Left forelimb (tissue), 1 donor: Measurements from ENCODE around the gene PTPN23.

Experiments
- DNase-seq: peaks from one replicate; pipeline ENCODE4 v3.0.0-alpha.2; 2018; ENCODE audit warnings: low spot score

PTPN23 gene

DNA sequence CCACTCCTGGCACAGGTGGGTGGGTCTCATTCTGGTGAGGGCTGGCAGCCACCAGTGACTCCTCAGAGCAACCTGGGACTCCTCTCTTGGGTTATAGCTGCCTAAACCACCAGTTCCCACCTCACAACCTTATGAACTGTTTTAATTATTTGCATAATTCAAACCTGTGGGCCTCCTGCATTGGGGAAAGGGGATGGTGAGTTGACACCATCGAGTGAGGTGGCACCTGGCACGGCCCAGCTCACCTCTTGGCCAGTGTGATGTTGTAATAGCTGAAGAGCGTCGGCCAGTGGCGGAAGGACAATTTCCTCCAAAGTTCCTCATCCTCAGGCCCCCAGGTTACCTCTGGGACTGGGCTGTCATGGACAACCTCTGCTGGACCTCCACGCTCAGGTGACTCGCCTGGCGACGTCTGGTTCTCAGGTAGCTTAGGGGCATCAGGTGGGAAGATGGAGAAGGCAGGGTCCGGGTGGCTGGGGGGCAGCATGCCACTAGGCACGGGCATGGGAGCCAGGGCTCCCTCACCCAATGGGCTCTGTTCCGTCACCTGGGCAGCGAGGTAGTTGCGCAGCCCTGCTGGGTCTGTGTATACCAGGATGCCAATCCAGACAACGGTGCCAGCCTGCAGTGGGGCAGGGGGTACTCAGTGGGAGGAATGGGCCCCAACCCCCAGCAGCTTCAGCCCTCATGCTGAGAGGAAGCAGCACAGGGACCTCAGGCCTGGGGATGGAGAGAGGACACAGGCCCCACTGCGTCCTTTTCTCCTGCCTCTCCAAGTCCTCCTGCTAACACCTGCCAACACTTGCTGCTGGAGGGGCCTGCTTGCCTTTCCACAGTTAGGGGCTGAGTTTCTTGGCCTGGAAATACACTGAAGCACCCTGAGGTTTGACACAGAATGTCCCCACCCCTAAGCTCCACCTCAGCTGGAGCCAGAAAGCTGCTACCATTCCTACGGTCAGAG is 38.5 kb downstream of the PTPN23 start:
- no peak for DNase-seq

DNA sequence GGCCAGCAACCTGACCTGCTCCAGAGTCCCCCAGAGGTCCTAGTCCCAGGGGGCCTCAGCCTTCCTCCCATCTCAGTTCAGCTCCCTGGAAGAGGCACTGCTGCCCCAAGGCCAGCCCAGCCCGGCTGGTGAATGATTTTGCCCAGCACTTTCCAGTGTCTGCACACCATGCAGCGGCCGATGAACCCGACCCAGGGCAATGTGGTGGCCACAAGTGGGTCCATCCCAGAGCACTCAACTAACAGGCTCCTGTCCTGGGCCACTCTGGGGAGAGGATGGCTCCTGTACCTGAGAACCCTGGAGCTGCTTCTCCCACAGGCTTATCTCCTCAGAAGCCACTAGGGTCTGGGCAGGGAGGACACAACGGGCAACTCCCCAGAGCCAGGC is 39.2 kb downstream of the PTPN23 start:
- no peak for DNase-seq

DNA sequence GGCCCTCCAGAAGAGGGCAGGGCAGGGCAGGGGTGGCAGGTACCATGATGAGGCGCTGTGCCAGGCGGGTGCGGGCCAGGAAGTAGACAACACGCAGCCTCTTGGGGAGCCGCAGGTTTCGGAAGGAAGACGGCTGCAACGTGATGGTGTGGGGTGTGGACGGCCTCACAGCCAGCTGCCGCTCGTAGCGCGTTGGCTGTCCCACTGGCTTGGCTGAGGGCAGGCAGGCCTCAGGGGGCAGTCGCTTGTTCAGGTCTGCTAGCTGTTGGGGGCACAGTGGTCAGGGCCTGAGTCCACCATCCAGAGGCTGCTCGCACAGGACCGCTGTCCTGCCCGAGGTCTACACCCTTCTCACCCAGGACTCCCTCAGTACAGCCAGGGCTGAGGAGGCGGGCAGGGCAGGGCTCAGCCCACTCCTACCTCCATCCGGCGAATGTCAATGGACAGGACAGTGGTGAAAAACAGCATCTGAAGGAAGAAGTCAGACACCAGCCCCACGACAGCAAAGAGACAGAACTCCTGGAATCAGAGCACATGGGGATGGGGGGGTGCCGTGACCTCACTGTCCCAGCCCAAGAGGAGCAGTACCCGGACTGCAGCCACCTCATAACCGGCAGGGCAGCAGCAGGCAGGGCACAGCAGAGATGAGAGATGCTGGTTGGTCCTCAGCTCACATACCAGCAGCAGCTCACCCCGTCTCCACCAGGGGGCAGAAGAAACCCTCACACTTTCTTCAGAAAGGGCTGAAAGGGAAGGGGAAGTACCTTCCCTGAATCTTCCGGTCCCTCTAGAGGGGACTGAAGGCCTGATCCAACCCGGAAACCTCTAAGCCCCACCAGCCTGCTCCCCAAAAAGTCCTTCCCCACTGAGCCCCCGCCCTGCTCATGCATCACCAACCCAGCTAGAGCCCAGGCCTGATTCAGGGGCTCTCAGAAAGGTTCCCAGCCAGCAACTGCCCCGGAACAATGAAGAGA is 40.0 kb downstream of the PTPN23 start:
- peak; percentile 85 for DNase-seq

DNA sequence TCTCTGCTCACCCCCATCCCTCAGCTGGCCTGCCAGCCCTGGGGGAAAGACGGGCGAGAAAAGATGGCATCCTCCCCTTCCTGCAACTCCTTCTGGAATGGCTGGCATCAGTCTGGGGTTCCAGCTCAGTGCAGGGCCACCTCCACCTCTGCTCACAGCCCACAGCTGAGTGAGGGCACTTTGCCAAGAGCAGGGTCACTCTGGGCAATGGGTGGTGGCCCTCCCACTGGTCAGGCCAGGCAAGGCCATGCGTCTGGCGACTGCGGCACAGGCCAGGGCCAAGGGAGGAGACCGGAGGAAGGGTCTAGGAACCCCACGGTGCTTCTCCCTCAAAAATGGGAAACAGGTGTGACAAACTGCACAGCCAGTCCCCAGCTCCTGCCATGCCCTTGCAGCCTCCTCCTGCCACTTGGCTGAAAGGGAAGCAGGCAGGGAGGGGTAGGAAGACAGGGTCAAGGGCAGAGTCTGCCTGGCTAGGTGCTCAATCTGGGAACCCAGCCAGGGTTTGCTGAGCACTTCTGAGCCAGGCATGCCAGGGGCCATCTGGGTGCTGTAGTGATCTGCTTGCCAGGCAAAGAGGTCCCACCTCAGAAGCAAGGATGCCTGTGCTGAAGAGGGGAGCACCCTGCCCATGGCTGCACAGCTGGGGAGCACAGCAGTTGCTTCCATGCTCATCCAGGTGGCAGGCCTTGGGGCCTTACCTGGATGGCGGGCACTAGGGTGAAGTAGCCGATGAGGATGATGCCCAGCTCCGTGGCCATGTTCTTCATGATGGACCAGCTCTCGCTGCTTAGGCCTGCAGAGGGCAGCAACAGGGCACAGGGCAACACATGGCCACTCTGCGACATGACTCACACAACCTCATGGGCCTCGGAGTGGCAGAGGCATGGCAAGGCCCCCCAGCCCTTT is 41.2 kb downstream of the PTPN23 start:
- DNase-seq = no peak

DNA sequence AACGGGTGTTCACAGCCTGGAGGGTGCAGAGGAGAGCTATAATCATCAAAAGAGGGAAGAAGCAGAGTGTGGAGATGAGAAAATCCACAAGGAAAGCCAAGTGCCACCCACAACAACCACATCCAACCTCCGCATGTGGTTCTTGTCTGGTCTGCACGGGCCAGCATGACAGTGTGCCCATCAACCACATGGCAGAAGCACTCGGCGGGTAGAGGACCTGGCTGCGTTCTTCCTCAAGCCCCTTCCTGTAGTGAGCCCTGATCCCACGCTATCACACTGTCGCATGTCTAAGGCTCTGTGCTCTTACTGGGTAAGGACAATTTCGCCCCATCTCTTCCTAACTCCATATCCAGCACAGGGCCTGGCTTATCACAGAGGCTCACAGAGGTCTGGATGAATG is 41.9 kb downstream of the PTPN23 start:
- DNase-seq = no peak

DNA sequence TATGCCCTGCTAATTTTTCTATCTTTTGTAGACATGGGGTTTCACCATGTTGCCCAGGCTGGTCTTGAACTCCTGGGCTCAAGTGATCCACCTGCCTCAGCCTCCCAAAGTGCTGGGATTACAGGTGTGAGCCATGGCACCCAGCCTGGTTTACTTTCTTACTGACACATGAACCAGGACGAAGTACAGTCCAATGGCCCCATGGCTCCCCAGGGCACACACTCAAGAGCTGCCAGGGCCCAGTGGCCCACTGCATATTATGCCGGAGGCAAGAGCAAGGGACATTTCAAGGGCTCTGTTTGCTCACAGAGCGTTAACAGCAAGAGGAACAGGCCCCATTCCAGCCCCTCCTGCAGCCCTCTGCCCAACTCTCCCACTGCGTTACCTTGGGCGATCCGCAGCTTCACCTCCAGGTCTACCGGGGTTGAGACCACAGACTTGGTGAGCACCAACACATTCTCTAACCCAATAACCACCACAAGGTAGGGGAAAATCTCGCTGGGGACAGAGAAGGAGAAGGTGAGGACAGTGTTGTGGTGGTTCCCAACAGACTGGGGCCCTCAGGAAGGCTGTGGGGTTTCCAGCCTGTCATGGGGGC is 42.8 kb downstream of the PTPN23 start:
- no peak for DNase-seq

DNA sequence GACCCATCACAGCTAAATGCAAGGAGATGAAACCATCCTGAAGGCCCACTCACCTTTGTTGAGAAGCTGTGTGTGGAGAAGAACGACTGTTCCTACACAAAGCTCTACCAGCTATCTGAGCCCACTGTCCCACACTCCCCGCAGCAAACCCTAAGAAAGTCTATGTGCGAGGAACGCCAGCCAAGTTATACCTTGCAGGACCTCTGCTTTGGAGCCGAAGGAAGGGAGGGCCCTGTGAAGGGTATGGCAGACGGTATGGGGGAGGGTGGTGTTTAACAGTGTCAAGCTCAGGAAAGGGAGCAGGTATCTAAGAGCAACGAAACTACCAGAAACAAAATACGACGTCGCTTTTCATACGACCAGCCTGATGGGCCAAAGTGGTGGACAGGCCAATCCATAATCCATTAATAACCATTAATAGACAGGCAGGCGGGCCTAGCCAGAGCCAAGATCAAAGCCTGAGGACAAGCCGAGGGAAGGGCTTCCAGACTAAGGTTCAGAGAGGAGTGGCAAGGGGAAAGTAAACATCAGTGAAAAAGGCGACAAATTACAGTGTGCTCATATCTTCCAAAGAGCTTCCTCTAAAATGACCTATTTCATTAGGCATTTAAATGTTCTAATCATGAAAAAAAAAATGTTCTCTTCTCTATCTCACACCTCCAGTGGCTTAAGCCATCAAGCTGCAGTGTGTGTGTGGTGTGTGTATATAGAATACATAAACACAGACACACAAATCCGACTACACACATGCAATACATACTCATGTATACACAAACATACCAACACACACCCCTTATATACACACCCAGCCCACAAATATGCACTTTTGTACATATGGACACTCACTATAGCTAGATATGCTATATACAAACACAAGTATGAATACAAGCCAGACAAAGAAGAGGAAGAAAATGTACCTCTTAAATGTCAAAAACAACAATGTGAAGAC is 43.9 kb downstream of the PTPN23 start:
- DNase-seq = no peak

DNA sequence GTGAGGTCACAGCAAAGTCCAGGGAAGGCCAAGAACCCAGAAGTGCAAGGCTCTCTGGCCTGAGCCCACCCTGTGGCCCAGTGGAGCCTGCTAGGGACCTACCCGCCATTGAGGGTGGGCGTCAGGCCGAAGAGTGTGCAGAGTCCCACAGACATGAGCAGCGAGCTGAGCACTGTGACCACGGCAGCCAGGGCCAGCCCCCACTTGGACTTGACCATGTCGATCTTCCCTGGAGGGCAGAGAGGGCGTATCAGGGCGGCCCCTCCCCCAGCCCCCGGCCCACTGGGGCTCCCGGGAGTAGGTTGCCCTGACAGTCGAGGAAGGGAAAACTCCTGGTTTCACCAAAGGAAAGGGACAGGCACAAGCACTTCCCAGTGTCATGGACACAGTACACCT is 44.6 kb downstream of the PTPN23 start:
- DNase-seq = no peak

DNA sequence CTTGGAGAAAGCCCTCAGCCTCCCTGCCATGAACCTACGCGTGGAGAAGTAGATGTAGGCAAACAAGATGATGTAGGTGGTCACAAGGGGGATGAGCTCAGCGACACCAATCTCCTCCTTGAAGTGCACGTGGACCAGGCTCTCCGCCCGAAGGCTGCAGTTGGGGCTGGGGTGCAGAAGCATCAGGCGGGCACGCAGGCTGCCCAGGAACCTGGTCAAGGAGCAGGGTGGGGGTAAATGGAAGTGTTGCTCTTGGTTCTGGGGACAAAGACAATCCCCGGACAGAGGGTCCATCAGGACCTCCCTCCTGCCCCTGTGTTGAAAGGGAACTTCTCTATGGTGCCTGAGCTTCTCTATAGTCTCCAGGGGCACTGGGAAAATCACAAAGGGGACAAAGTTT is 45.1 kb downstream of the PTPN23 start:
- no peak for DNase-seq

DNA sequence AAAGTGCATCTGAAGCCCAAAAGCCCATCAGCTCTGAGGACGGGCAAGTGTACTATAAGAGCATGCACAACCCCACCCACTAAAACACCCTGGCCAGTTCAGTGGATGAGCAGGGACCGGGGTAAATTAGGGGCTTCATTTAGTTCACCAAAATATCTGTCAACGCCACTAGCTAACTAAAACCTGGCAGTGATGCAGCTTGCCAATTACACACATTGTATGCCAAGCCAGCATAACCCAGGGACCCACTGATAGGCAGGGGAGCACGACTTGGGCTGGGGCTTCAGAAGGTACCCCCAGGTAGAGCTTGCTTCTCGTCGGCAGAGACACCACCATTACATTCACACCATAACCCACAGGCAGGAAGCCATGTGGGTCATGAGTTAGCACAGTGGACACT is 47.0 kb downstream of the PTPN23 start:
- no peak for DNase-seq

DNA sequence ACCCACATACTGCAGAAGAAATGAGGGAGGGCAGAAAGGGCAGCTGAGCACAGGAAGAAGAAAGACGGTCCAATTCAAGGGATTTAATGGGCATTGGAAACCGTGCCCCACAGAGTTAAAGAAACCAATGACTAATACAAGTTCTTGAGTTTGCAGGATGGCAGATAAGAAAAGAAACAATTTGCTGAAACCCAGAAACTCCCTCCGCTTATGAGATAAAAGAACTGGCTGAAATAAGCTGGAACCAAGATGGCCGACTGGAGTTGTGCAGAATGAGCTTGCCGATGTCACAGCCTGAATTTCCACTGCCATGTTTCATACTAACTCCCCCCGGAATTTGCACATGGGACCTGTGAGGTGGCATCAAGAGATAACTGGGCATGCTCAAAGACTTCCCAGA is 47.8 kb downstream of the PTPN23 start:
- no peak for DNase-seq

DNA sequence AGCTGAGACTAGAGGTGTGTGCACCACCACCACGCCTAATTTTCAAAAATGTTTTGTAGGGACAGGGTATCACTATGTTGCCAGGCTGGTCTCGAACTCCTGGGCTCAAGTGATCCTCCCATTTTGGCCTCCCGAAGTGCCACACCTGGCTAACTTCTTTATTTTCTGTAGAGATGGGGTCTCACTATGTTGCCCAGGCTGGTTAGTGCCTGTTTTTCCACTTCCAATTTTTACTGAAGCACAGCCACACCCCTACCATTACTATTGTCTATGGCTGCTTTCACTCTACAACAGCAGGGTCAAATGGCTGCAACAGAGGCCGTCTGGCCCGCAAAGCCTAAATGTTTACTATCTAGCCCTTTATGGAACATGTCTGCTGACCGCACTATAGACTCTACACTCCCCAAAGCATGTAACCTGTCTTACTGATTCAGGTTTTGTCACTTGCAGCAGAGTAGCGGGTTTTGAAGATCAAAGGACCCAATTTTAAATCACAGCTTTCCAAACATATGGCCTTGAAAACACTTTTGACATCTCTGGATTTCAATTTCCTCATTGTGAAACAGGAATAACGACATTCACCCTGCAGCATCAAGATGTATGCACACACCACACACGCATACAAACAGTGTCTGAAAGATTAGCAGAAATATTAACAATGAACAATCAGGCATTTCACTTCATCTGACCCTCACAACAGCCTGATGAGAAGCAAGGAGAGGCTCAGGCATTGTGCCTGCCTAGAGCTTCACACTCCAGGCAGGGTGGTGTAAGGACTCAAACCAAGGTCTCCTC is 48.9 kb downstream of the PTPN23 start:
- DNase-seq = no peak

DNA sequence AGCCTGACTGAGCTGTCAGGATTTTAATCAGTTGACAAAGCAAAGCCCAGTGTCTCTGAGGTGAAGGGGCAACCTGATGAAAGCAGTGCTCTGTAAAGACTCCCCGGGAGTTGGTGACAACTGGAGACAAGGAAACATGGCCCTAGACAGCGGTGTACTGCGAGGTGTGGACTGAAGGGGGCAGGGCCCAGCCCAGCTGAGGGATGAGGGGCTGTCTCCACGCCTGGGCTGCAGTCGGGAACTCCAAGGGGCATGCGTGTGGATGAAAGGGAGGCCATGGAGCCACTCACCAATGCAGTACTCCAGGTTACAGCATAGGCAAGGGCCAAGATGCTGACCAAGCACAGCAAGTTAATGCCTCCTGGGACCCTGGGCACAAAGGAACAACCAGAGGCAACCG is 49.8 kb downstream of the PTPN23 start:
- DNase-seq = peak; percentile 62

DNA sequence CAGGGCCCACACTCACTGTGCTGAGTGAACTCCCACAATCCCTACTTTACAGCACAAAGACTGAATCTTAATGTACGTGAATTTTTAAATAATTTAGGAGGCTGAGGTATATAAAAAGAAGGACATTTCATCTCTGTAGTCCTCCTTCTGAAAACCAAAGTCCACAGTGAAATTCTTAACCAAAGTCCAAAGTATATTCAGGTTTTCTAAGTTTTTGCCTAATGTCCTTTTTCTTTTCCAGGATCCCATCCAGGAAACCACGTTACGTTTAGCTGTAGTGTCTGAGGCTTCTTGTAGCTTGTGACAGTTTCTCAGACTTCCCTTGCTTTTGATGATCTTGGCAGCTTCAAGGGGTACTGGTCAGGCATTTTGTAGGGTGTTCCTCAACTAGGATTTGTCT is 50.4 kb downstream of the PTPN23 start:
- DNase-seq = no peak

DNA sequence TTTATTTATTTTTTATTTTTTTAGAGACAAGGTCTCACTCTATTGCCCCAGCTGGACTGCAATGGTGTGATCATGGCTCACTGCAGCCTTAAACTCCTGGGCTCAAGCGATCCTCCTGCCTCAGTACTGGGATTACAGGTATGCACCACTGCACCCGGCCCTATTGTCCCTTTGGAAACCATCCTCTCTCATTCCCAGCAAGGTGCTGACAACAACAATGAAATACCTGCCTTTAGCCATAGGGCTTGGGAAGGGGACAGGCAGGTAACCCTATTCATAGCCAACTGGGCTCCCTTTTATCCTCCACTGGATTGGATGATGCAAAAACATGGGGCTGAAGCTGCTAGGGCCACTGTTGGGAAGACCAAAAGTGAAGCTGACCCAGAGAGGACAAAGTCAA is 51.9 kb downstream of the PTPN23 start:
- no peak for DNase-seq

DNA sequence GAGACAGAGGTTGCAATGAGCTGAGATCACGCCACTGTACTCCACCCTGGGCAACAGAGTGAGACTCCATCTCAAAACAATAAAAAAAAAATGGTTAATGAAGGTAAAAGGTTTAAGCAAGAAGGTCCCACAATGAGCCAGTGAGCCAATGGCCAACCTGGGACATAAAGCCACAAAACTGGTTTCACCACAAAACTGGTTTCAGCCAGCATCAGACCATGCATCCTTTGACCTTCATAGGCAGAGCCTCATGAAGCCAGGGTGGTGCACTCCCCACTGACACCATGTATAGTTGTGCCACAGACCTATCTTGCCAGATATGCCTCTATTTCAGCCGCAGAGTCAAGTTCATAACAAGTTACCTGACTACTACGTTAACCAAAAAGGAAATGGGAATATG is 53.0 kb downstream of the PTPN23 start:
- no peak for DNase-seq

DNA sequence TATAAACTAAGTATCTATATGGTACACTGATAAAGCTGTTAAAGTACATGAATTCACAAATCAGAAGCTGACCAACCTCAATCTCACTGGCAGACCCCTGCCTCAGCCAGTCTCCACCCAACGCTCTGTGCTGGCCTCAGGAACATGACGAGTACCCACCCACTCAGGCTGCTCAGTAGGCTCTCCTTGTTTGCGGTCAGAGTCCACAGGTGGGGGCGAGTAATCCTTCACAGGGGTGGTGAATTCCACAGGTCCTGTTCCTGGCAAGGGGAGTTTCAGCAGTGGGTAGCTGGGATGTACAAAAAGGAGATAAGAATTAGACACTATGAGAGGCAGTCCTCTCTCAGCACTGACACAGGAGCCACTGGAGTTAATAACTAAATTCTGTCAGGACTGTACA is 54.0 kb downstream of the PTPN23 start:
- no peak for DNase-seq

DNA sequence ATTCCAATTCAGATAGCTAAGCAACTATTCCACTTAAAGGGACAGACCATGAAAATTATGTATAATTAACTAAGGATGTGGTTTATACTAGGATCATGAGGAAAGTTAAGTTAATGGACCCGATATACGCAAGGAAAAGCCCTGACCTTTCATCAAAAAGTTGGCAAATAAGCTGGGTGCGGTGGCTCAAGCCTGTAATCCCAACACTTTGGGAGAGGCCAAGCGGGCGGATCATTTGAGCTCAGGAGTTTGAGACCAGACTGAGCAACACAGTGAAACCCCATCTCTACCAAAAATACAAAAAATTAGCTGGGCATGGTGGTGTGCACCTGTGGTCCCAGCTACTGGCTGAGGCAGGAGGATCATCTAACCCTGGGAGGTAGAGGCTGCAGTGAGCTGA is 55.4 kb downstream of the PTPN23 start:
- no peak for DNase-seq

DNA sequence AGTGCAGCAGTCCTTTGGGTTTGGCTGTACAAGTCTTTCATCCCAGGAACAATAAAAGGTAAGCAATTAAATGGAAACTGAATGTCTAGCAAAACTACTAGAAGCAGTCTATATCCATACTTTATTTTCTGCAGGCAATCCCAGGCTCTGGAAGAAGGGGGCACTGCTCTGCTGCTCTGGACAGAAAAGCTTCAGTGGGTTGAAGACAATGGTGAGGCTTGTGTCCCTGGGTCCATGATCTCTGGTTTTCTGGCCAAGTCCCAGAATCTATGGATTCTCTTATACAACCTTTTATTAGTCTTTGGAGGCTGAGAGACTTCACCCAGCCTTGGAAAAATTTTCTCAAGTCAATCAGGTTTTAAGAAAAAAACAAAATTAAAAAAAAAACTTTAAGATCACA is 59.3 kb downstream of the PTPN23 start:
- no peak for DNase-seq
